Prostate gland (tissue), 2 donors: ENCODE data around the gene SUMF2.

Experiments used
- POLR2A ChIP-seq: fragments of 450-650 bp; IDR thresholded peaks from one replicate; pipeline ENCODE4 v1.6.1; 2016; ENCODE audit warnings: antibody characterized with exemption, mild to moderate bottlenecking
- POLR2AphosphoS5 ChIP-seq: sonication (generic); formaldehyde crosslinking; IDR thresholded peaks from one replicate; pipeline ENCODE4 v1.6.1; 2017; ENCODE audit warnings: antibody characterized with exemption
- TF ChIP-seq, protein P1 (sequence below), 4 experiments: fragments of 200-600 bp in 2 of 4; fragments of 450-650 bp in 2 of 4; sonication (generic) in 2 of 4; IDR thresholded peaks; 1 replicate in 3 of 4; 2 replicates in 1 of 4; pipeline ENCODE4 v1.5.1; 2016 to 2019; ENCODE audit warnings: antibody characterized with exemption in 4 of 4, mild to moderate bottlenecking in 2 of 4, moderate library complexity in 2 of 4

GRCh38 chr7:56105508-56105907 is 41.4 kb downstream of the SUMF2 start:
- TF ChIP-seq, protein P1, sequence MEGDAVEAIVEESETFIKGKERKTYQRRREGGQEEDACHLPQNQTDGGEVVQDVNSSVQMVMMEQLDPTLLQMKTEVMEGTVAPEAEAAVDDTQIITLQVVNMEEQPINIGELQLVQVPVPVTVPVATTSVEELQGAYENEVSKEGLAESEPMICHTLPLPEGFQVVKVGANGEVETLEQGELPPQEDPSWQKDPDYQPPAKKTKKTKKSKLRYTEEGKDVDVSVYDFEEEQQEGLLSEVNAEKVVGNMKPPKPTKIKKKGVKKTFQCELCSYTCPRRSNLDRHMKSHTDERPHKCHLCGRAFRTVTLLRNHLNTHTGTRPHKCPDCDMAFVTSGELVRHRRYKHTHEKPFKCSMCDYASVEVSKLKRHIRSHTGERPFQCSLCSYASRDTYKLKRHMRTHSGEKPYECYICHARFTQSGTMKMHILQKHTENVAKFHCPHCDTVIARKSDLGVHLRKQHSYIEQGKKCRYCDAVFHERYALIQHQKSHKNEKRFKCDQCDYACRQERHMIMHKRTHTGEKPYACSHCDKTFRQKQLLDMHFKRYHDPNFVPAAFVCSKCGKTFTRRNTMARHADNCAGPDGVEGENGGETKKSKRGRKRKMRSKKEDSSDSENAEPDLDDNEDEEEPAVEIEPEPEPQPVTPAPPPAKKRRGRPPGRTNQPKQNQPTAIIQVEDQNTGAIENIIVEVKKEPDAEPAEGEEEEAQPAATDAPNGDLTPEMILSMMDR (IDR thresholded peaks at IDR 0.05): no peak
- TF ChIP-seq POLR2A: no peak
- no peak for TF ChIP-seq POLR2AphosphoS5
